Middle frontal gyrus (tissue), 1 donor: ENCODE measurements around the gene ZNF688.
A peak's percentile ranks its signal among the peaks of the same experiment; 100 is the strongest.
"Not testable (repeated sequence)": the region's sequence is repeated elsewhere in the genome, so short reads cannot be mapped to it uniquely, and the experiment has no call there.

ENCODE experiments used
- DNase-seq: peaks from one replicate; pipeline ENCODE4 v3.0.0-alpha.2; 2015; ENCODE audit warnings: low spot score; ENCODE audit errors: extremely low spot score

ZNF688 gene

DNA sequence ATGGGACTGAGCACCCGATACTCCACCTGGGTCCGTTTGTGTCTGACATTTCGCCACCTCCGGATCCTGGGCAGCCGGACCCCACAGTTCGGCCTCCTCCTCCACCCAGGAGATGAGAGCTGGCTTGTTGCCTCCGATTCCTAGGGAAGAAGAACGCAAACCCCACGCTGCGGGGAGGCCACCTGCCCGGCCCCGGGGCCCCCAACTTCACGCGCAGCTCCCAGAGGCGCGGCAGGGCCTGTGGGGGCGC is 13.9 kb downstream of the ZNF688 start:
- no peak for DNase-seq

DNA sequence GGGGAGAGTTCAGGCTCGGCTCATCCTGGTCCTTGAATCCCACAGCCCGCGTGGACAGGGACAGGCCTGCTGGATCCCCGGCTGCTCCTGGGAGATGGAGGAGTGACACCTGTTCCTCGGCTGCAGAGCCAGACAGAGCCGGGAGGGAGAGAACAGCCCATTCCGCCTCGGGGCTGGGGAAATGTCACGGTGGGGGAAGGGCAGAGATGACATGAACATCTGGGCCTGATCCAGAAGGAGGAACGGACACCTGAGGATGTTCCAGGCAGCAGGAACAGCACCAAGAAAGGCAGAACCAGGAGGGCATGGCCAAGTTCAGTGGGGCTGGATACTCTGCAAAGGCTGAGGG is 15.4 kb downstream of the ZNF688 start:
- DNase-seq, result no peak

DNA sequence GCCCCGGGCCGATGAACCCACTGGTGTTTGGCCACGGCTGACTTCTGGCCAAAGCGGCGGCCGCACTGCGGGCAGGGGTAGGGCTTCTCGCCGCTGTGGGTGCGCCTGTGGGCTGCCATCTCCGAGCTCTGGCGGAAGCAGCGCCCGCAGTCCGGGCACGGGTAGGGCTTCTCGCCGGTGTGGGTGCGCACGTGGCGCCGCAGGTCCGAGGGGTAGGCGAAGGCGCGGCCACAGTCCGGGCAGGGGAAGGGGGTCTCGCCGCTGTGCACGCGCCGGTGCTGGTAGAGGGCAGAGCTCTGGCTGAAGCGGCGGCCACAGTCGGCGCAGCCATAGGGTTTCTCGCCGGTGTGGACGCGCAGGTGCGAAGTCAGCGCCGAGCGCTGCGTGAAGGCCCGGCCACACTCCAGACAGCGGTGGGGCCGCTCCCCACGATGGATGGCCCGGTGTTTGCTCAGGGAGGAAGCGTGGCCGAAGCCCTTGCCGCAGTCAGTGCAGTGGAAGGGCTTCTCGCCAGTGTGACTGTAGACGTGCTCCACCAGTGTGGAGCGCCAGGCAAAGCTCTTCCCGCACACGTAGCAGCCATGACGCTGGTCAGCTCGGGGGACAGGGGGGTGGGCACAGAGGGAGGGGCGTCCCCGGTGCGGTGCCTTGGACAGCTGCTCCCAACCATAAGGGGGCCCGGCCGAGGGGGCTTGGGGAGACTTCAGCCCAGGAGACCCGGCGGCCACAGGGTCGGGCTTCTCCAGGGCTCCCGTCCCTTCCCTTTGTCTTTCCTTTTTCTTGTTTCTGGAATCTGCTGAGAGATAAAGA is 16.0 kb downstream of the ZNF688 start:
- DNase-seq, result no peak

DNA sequence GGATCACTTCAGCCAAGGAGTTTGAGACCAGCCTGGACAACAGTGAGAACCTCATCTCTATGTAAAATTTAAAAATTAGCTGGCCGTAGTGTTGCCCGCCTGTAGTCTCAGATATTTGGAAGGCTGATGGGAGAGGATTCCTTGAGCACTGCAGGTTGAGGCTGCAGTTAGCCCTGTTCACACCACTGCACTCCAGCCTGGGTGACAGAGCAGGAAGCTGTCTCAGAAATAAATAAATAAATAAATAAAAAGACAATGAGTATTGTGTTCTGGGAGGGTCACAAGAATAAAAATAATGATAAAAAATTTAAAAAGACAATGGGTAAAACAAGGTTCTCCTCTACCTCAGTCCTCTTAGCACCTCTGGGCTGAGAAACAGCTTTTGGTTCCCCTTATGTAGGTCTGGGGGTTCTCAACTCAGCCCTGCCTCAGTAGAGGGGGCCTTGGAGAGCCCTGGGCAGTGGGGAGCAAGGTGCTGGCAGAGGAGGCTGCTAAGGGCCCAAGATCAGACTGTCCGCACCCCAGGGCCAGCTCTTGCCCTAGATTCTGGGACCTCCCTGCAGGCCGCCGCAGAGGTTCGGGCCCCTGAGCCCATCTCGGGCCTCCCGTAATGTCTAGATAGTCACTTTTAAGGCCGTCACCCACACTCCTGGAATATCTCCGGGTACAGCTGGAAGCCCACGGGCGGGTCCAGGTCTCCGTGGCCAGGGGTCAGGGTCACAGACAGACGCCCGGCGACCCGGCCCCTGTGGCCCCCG is 16.8 kb downstream of the ZNF688 start:
- DNase-seq, result no peak

DNA sequence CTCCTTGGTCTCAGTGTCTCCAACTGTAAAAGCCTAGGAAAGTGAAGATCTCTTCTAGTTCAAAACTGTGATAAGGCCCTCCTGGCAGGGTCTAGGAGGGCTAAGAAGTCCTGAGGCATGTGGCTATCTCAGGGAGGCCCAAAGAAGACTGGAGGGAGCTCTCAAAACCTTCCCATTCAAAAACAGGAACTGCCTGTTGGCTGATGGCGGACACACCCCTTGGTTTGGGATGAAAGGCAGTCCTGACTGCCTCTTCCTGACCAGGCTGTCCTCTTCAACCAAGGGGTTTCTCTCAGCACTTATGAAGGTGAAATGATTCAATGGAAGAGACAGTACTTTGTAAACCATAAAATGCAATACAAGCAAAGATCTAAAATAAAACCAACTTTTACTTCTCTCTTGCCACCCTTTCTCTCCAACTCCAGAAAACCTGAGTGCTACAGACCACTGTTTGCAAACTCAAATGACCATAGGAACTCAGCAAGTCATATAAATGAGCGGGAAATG is 18.1 kb downstream of the ZNF688 start:
- DNase-seq, result no peak

DNA sequence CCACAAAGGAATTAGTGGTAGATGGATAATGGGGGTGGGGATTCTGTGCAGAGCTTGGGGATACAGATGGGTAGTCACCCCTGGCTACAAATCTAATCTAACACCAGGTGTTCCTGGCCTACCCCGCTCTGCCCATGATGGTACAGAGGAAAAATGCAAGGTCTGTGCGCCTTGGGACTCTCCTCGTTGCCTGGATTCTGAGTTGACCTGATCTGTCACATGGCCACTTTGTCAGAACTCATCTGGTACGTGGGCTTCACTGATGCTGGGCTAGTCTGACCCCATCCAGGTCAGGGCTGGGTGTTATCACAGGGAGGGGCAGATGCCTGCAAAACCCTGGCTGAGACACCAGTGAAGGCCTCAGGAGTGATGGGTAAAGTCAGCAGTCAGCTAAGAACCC is 18.6 kb downstream of the ZNF688 start:
- no peak for DNase-seq

DNA sequence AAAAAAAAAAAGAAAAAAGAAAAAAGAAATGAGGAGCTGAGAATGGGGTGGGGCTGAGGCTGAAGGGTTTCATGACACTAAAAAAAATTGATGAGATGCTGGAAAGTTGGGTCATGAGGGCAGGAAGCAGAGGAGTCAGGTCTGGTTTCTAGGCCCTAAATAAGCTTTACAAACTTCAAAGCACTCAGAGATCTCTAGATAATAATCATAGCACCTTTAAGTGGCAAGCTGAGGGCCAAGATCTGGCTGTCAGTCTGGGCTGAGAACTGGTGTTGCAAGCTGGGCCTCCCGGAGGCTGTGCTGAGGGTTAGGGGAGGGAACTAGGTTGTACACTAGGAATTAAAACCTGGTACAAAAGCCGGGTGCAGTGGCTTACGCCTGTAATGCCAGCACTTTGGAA is 19.7 kb downstream of the ZNF688 start:
- DNase-seq, result no peak

DNA sequence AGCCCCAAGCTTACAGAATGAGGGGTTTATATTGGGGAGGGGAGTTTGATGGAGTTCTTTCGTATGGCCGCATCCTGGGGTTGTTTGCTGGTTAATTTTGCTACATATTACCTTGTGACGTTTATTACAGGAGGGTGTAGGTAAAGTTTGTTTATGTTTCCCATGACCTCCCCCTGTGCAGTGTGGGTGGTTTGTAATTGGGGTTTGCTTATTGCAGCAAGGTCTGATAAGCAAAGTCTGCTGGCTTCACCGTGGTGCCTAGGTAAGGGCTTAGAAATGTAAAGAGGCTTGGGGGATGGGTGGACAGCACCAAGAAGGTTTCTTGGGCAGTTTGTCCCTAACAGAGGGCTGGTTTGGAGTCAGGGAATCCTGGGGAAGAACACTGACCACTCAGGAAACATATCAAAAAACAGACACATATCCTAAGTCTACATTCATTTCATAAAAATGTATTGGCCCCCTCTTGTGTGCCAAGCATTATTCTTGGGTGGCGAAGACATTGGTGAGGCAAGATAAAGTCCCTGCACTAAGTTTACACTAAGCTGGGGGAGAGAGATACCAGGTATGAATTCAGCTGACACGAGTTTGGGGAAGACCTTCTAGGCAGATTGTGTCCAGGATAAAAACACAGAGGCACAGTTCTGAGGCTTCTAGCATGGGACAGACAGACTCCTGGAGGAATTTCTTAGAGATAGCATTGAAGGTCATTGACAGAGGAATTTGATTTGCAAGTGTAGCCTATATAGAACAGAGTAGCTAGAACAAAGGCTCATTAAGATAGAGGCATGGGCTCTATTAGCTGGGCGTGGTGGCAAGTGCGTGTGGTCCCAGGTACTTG is 22.9 kb downstream of the ZNF688 start:
- DNase-seq, result no peak

DNA sequence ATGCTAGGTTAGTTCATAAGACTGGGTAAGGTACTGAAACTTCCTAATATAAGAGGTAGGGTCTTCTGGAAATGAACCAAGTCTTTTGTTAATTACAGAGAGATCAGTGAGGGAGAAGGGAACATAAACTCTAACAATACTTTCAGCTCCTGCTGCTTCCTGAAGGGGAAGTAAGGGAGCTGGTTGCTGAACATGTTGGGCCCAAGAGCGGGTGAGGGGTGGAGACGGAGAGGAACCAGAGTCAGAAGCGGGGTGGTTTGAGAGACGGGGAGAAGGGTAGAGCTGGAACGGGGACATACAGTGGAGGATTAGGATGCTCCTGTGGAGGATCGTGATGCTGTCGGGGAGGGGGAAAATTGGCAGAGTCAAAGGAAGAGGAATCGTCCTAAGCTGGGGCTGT is 25.4 kb downstream of the ZNF688 start:
- no peak for DNase-seq

DNA sequence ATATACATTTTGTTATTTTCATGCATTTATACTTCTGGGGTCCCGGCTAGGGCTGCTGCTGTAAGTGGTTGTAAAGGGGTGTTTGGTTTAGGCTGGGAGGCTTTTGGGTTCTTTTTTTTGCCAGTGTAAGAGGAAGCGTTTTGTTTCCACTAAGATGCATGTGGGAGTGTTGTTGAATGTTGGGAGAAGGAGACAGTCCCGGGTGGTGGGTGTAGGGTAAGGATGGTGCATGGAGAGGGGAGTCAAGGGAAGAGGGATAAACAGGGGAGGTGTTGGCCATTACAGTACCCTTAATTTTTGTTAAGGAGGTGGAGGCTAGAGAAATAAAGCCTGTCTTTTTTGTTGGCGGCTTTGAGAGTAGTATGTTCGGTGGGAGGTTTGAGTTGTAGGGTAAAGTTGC is 28.4 kb downstream of the ZNF688 start:
- no peak for DNase-seq

DNA sequence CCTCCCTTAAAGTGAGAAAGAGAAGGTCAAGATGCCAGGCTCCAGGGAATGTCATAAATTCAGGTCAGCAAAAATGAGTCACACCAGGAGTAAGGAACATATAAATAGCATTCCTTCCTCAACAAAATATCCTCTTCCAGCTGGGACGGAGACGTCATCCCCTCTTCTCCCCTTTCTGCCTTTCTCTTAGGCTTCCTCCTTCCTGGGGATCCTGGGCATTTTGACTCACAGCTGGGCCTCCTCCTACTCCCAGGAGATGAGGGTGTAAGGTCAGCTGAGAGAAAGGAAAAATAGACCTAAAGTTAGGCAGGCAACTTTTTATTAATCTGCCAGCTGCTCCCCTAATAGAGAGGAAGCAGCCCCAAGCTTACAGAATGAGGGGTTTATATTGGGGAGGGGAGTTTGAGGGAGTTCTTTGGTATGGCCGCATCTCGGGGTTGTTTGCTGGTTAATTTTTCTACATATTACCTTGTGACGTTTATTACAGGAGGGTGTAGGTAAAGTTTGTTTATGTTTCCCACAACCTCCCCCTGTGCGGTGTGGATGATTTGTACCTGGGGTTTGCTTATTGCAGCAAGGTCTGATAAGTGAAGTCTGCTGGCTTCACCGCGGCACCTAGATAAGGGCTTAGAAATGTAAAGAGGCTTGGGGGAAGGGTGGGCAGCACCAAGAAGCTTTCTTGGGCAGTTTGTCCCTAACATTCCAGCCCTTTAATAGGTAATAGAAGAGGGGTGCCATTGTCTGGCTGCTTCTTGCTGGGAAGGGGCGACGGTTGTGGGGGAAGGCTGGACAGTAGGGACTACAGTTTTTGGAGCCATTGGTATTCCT is 29.8 kb downstream of the ZNF688 start:
- no peak for DNase-seq

DNA sequence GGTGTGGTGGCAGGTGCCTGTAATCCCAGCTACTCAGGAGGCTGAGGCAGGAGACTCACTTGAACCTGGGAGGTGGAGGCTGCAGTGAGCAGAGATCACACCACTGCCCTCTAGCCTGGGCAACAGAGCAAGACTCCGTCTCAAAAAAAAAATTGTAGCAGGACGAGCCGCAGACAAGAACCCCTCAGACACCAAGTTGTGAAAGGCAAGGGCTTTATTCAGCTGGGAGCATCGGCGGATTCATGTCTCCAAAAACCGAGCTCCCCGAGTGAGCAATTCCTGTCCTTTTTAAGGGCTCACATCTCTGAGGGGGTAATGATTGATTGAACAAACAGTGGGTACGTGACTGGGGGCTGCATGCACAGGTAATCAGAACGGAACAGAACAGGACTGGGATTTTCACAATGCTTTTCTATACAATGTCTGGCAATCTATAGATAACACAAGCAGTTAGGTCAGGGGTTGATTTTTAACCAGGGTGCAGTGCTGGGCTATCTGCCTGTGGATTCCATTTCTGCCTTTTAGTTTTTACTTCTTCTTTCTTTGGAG is 30.5 kb downstream of the ZNF688 start:
- DNase-seq, result not testable (repeated sequence)

DNA sequence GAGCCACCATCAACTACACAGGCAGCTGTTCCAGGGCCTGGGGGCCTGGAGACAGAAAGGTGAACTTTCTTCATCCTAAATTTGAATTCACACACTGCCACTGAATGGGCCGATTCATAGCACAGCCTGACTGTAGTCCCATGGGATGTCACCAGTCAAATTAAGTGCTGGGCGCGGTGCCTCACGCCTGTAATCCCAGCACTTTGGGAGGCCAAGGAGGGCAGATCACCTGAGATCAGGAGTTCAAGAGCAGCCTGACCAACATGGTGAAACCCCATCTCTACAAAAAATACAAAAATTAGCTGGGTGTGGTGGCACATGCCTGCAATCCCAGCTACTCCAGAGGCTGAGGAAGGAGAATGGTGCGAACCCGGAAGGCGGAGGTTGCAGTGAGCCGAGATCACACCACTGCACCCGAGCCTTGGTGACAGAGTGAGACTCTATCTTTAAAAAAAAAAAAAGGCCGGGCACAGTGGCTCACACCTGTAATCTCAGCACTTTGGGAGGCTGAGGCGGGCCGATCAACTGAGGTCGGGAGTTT is 31.5 kb downstream of the ZNF688 start:
- DNase-seq, result not testable (repeated sequence)

DNA sequence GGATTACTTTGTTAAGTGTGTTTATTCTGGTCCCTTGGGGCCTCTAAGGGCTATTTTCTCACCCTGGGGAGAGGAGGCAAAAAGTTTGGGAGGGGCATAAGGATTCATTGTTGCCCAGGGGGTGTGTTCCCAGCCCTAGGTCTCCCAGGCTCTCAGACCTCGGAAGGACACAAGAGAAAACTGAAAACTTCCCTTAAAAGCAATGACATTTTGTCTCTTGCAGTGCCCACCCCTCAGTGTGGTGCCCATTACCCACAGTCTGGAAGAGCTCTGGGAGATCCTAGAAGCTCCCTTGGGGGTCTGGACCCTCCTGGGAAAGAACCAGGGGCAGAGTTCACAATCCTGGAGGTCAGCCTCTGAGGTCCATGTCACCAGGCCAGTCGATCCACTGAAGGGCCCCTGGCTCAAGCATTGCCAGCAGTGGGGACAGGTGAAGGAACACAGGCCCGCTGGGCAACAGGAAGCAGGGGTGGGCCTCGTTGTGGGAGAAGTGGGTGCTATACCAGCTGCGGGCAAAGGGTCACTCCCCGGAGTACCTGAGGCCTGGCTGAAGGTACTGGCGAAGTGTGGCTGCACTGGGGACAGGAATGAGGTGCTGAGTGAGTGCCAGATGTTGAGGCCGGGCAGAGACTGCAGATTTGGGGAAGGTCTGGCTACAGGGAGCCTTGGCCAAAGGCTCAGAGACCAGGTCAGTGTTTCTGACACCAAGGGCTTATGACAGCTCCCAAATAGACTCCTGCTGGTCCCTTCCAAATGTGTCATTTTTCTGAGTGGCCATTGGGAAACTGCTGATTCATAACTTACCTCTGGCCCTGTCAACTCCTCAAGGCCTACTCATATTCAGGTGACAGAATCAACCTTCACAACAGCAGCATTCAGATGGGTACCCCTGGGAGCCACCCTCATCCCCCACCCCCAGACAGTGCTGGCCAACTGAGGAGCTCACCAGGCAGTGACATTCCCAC is 32.2 kb downstream of the ZNF688 start:
- DNase-seq, result no peak

DNA sequence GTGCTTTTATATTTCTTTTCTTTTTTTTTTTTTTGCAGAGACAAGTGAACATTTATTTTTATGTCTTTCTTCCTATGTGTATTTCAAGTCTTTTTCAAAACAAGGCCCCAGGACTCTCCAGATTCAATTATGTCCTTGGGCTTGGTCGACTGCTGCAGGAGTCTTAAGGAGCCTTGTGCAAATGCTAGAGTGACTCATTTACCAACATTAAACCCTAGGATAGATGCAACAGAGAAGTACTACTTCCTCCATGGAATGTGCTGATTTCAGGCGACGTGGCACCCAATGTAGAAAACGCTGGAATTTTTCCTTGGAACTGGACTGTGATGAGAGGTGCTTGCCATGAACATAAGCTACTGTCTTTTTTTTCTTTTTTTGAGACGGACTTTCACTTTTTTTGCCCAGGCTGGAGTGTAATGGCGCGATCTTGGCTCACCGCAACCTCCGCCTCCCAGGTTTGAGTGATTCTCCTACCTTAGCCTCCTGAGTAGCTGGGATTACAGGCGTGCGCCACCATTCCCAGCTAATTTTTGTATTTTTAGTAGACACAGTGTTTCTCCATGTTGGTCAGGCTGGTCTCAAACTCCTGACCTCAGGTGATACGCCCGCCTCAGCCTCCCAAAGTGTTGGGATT is 35.0 kb downstream of the ZNF688 start:
- DNase-seq, result not testable (repeated sequence)

DNA sequence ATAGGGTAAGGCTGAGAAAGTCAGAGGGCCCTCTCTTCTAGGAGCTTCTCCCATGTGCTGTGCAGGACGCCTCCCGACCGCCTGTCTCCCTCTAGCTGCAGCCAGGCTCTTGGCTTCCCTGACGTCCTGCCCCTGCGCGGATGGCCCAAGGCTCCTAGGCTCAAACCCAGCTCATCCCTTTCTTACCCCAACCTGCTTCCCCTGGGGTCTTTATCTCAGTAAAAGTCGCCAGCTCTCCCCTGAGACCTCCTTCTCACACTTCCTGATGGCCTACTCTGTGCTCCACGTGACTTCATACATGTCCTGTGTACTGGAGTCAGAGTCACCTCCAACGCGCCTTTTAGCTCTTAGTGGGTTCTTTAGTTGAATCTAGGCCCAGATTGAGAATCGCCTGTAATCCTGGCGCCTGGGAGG is 35.7 kb downstream of the ZNF688 start:
- no peak for DNase-seq

DNA sequence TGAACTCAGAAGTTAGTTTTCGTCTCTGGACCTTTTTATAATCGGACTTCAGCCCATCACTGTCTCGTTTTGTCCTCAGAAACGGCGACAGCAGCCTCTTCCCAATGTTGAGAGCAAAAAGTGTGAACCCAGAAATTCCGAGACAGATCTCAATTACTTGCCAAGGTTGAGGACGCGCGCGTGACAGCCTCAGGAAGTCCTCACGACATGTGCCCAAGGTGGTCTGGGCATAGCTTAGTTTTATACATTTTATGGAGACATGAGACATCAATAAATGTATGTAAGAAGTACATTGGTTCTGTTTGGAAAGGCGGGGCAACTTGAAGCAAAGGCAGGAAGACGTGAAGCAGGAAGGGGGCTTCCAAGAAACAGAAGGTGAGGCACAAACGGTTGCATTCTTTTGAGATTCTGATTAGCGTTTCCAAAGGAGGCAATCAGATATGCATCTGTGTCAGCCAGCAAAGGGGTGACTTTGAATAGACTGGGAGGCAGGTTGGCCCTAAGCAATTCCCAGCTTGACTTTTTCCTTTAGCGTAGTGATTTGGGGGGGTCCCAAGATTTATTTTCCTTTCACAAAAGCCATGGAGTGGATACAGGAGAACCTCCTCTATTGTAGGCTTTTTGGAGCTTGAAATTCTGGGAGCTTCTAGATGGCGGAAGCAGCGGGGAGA is 36.3 kb downstream of the ZNF688 start:
- DNase-seq, result no peak

DNA sequence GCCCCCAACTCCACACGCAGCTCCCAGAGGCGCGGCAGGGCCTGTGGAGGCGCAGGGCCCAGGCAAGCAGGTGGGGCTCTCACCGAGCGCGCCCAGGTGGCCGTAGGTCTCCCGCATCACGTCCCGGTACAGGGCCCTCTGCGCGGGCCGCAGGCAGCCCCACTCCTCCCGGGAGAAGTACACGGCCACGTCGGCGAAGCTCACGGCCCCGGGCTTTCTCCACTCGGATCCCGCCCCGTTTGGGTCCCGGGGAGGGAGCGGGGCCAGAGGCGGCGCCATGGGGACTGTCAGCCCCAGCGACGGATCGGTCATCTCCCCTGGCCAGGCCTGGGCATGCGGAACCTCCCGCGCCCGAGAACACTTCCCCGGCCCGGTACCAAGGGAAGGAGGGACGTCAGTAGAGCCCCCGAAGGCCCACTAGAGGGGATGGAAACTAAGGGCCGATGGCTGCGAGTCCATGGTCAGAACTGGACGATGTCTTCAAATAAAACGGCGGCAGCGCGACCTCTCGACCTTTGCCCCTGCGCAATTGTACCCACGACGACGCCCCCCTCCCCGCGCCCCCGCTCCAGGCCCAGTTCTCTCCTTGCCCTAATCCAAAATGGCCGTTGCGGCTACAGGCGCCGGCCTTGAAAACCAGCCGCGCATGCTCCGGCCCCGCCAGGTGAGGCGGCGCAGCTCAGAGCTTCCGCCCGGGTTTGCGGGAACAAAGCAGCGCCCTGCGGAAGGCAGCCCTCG is 37.0 kb downstream of the ZNF688 start, which contains the start of gene ZNF747:
ZNF747 (minus strand) TSS at position 491 of the 738 bp plus-strand sequence; CDS start at position 312, 179 bp downstream.
- peak; percentile 91 for DNase-seq
